ENCODE measurements around the gene ATP8A2.

GRCh38 chr13:25587326-25587980, 215.7 kb downstream of the ATP8A2 start:
- TF ChIP-seq CTCF (IDR thresholded peaks at IDR 0.05; ENCODE audit: insufficient read depth, low read depth, low read length) (no peak), EZH2 (IDR thresholded peaks at IDR 0.05; ENCODE audit: insufficient read depth, low read length) (no peak)

Data from astrocyte (in vitro differentiated cells and primary cell).